Muscle of leg (tissue), 11 donors: ENCODE measurements around the gene TFF1. TPM values are rescaled to one million over a fixed set of nuclear protein-coding genes. Genes with fewer than 3 reads are reported as not detected.

Experiments
- DNase-seq: peaks from one replicate; pipeline ENCODE4 v3.0.0; 2013
- H3K27ac ChIP-seq: one replicate; pipeline ENCODE4 v1.5.1; 2013; ENCODE audit warnings: mild to moderate bottlenecking, low read length, control low read depth
- H3K27me3 ChIP-seq: one replicate; pipeline ENCODE4 v1.6.1; 2013; ENCODE audit warnings: low read length; ENCODE audit not compliant: control insufficient read depth, insufficient read depth
- H3K36me3 ChIP-seq: one replicate; pipeline ENCODE4 v1.6.1; 2013; ENCODE audit warnings: low read length; ENCODE audit not compliant: control insufficient read depth, insufficient read depth
- H3K4me1 ChIP-seq: one replicate; pipeline ENCODE4 v1.6.1; 2013; ENCODE audit warnings: low read length; ENCODE audit not compliant: control insufficient read depth, insufficient read depth
- H3K4me3 ChIP-seq: one replicate; pipeline ENCODE4 v1.5.1; 2013; ENCODE audit warnings: low read length, control low read depth
- H3K9me3 ChIP-seq: replicated peaks from 2 replicates; pipeline ENCODE4 v1.6.1; 2013; ENCODE audit warnings: low read depth, low read length; ENCODE audit not compliant: control insufficient read depth
- WGBS: methylation state at CpG from one replicate; pipeline ENCODE4 v1.1.5; 2013; ENCODE audit warnings: missing lambda C conversion rate; ENCODE audit not compliant: insufficient coverage; 5-methylcytosine and 5-hydroxymethylcytosine counted together
- polyA plus RNA-seq, 8 donors: library from polyadenylated mRNA; unstranded; fragments of 120-200 nt; gene quantifications; one replicate each; pipeline versions ENCODE4 v1.2.1 to v1.2.3, GENCODE V29; 2013; ENCODE audit warnings: inconsistent platforms in 1 of 8, low replicate concordance in 1 of 8; ENCODE audit not compliant: insufficient read length in 8 of 8, insufficient read depth in 1 of 8
- total RNA-seq: library from RNA; stranded (reverse); fragments of 120-200 nt; gene quantifications from one replicate; pipeline ENCODE4 v1.2.4, GENCODE V29; 2013

Gene TFF1
- total and polyA plus RNA-seq, 9 donors, result 0.54 to 1.3 TPM; not detected in 7

DNA sequence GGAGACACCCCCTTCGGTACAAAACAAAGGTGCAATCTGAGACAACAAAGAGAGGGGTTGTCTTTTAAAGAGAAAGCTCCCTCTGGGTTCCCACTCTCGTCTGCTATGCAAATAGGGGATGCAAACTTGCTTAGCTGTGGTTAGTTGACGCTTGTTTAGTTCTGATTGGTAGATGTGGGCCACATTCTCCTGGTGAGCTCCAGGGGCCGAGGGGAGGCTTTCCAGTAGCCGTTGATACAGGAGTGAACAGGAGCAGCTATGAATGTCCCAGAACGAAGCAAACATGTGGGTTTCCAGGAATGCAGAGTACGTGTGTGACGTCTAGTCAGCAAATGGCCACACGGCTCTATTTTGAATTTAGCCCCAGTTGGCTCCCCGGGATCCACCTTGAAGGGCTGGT, 30.3 kb downstream of the TFF1 start:
- H3K36me3 ChIP-seq, result no peaks in the 10 kb centered on the region
- H3K4me1 ChIP-seq, result peaks cover 7% of the 10 kb centered on the region
- 8% methylated on average over 8 of the region's 10 CpGs for WGBS
- H3K27ac ChIP-seq, result no peak overlapping the region
- no peaks in the 10 kb centered on the region for H3K9me3 ChIP-seq
- no peak overlapping the region for H3K4me3 ChIP-seq
- DNase-seq, result no peak
- H3K27me3 ChIP-seq, result peaks cover 10% of the 10 kb centered on the region

DNA sequence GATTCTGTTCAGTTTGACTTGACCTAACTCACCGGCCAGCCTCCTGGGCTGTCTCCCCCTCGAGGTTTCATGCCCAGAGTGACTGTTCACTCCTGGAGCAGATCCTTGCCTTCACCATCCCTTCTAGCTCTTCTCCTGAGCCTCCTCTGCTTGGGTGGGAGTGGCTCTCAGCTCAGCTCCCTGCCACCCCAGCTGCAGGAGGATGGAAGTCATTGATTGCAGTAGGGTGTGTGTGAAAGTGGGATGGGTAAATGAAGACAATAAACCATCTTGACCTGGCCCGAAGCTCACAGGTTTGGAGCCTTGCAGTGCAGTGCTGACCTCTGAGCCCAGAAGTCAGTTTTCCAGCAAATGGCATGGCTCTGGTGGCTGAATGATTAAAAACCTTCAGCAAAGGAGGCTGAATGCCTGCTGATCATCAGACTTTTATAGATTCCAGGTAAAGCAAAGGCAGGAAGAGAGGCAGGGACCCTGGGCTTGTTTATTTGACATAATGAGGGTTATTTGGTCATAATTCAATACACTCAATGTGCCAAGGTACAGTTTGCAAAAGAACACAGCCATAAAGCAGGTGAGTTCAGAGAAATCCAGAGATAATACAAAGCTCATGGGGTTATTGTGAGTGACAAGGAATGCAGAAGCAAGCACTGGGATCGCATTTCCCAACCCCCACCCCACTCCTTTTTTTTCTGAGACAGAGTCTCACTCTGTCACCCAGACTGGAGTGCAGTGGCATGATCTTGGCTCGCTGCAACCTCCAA, 33.6 kb downstream of the TFF1 start:
- no peaks in the 10 kb centered on the region for H3K36me3 ChIP-seq
- H3K27me3 ChIP-seq, result peaks cover 10% of the 10 kb centered on the region
- H3K4me3 ChIP-seq, result no peak overlapping the region
- peaks cover 2% of the 10 kb centered on the region for H3K4me1 ChIP-seq
- no peak for DNase-seq
- H3K9me3 ChIP-seq, result no peaks in the 10 kb centered on the region
- WGBS, result 60% methylated on average over 3 of the region's 5 CpGs
- no peak overlapping the region for H3K27ac ChIP-seq

DNA sequence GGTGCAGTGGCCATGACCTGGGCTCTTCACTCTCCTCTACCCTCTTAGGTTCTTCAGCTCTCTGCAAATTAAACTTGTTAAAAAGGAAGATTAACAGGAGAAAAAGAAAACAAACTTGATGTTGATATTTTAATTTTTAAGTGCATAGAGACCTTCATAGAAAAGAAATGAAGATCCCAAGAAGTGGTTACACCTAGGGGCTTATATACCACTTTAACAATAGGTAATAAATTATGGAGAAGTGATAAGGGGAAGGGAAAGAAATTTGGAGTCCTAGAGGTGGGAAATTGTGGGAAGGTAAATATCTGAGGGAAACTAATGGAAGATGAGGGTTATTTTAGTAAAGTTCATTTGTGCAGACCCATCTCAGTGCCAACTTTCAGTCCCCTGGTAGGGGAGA, 34.7 kb downstream of the TFF1 start:
- peaks cover 10% of the 10 kb centered on the region for H3K27me3 ChIP-seq
- H3K4me1 ChIP-seq, result peaks cover 2% of the 10 kb centered on the region
- no peak overlapping the region for H3K27ac ChIP-seq
- no peaks in the 10 kb centered on the region for H3K9me3 ChIP-seq
- H3K36me3 ChIP-seq, result no peaks in the 10 kb centered on the region
- H3K4me3 ChIP-seq, result no peak overlapping the region
- DNase-seq, result no peak

DNA sequence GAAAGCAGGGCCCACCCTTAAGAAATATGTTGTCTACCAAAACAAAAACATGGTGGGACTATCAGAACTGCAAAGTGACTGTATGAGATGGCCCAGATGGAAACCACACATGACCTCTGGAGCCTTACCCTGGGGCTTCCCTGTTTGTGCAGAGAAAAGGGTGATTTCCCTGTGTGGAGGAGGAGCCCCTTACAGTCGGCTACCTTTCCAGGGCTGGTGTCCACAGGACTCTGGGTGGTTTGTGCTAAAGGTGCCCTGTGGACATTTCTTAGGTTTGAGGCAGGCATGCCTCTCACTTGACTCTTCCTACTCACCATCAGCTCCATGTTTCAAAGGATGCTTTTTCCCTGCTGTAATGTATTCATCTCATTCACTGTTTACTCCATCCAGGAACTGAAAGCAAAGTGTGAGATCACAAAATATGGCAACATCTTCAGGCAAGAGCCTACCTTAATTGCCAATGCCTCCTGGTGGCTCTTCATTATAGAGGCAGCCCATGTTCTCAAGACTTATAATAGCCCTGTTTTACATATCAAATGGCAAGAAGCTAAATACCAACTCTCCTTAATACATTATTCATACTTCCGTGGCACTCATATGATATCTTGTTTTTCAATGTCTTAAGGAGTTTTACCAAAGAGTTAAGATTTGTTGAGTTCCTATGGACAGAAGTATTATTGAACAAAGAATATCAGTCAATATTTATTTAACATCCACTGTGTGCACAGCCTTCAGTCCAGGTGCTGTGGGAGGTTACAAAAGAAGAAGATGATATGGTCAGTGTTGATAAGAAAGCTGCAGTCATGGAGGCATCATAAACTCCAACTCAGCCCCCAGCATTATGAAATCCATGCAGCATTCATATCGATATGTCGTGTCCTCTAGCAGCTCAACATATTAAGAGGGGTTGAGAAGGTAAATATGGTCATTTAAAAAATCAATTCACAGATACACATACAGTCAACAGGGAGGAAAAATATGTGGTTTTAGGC, 35.7 kb downstream of the TFF1 start:
- Histone ChIP-seq H3K4me1 (no peaks in the 10 kb centered on the region), H3K36me3 (no peaks in the 10 kb centered on the region), H3K27me3 (peaks cover 6% of the 10 kb centered on the region), H3K9me3 (no peaks in the 10 kb centered on the region), H3K4me3 (no peak overlapping the region), H3K27ac (no peak overlapping the region)
- DNase-seq, result no peak
- 60% methylated on average over 1 of the region's 4 CpGs for WGBS

DNA sequence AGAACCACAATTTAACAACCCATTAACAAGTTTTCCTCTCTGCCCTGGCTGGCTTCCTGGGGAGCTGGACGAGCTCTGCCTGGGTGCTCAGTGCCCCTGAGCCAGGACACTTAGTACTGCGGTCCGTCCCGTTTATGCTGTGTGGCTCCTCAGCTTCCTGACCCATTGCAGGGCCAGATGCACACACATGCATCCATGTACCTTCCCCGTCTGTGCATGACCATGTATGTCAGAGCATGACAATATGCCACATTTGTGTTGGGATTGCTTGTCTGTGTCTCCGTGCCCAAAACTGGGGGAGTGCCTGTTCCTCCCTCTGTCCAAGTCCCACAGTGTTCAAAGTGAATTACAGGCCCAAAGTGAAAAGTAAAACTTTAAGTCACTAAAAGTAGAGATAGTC, 41.4 kb downstream of the TFF1 start:
- no peaks in the 10 kb centered on the region for H3K9me3 ChIP-seq
- no peak for DNase-seq
- H3K4me3 ChIP-seq, result no peak overlapping the region
- H3K4me1 ChIP-seq, result no peaks in the 10 kb centered on the region
- H3K27me3 ChIP-seq, result peaks cover 2% of the 10 kb centered on the region
- no peak overlapping the region for H3K27ac ChIP-seq
- 83% methylated on average over 5 of the region's 6 CpGs for WGBS
- no peaks in the 10 kb centered on the region for H3K36me3 ChIP-seq

DNA sequence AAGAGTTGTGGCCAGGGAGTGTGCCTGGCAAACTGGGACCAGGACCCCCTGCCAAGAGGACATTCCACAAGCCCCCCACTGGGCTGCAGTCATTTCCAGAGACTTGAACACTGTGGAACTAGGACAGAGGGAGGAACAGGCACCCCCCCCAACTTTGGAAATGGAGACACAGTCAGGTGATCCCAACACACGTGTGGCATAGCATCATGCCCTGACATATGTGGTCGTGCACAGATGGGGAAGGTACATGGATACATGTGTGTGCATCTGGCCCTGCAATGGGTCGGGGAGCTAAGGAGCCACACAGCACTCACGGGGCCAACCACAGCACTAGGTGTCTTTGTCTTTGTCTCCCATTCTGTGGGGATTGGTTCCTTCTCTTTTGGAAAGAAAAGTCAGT, 44.5 kb downstream of the TFF1 start:
- H3K9me3 ChIP-seq, result no peaks in the 10 kb centered on the region
- DNase-seq, result no peak
- H3K27ac ChIP-seq, result no peak overlapping the region
- H3K36me3 ChIP-seq, result no peaks in the 10 kb centered on the region
- no peak overlapping the region for H3K4me3 ChIP-seq
- WGBS, result 77% methylated on average over 4 of the region's 4 CpGs
- H3K27me3 ChIP-seq, result peaks cover 3% of the 10 kb centered on the region
- H3K4me1 ChIP-seq, result peaks cover 4% of the 10 kb centered on the region

DNA sequence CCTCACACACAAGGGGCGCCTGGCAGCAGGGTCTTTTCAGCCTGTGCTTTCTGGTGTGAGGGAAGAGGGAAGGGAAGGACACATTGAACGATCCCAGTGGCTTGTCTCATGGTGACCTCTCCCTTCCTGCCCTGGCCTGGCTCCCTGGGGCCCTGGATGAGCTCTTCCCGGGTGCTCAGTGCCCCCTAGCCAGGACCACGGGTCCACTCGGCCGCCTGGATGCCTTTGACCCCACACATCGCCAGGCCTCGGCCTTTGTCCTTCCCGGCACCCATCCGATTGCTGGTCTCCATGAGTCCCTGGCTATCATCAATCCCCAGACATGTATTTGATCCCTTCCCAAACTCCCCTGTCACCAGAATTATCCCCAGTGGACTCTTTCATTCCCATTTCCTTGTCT, 45.1 kb downstream of the TFF1 start:
- no peak for DNase-seq
- no peaks in the 10 kb centered on the region for H3K9me3 ChIP-seq
- no peak overlapping the region for H3K4me3 ChIP-seq
- H3K27me3 ChIP-seq, result peaks cover 6% of the 10 kb centered on the region
- H3K4me1 ChIP-seq, result peaks cover 4% of the 10 kb centered on the region
- no peaks in the 10 kb centered on the region for H3K36me3 ChIP-seq
- H3K27ac ChIP-seq, result no peak overlapping the region
- WGBS, result 86% methylated on average over 9 of the region's 10 CpGs

DNA sequence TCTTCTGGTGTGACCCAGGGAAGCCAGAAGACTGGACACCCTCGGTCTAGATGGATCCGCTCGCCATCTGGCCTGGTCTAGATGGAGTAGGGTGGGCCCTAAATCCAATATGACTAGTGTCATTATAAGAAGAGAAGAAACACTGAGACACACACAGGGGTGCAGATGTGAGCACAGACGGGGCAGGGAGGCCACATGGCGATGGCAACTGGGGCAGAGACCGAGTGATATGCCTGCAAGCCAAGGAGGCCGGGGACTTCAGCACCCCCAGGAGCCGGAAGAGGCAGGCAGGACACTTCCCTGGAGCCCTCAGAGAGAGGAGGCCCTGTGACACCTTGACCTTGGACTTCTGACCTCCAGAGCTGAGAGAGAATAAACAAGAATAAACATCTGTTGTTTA, 45.5 kb downstream of the TFF1 start:
- no peak overlapping the region for H3K27ac ChIP-seq
- H3K4me3 ChIP-seq, result no peak overlapping the region
- H3K4me1 ChIP-seq, result peaks cover 4% of the 10 kb centered on the region
- H3K9me3 ChIP-seq, result no peaks in the 10 kb centered on the region
- DNase-seq, result no peak
- no peaks in the 10 kb centered on the region for H3K36me3 ChIP-seq
- WGBS, result 80% methylated on average over 6 of the region's 8 CpGs
- H3K27me3 ChIP-seq, result peaks cover 6% of the 10 kb centered on the region

DNA sequence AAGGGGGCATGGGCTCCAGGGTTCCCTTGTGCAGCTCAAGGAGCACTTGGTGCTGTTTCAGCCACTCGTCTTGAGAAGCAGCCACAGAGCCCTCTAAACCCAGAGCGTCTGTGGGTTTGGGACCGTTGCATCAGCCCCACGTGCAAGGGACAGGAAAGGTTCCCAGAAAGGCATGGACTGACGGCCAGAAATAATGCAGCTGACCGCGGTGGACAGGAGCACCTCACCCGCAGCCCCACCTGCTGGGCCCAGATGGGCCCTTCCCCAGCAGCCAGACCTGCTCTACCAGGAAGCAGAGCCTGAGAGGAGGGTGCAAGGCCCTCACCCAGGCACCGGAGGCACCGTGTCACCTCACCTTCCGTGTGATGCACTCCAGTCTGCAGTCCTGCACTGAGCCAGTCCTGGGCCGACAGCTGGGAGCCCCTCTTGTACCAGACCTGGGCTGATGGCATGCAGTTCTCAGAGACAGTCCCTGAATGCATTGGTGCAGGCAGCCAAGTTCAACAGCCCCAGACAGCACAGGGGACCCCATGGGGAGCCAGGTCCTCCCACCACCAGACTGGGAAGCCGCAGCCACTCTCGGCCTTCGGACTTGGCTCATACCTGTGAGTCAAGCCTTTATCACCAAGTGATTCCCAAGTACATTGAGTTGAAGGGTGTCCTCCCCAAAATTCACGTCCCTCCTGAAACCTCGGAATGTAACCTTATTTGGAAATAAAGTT, 46.3 kb downstream of the TFF1 start:
- Histone ChIP-seq H3K4me1 (peaks cover 10% of the 10 kb centered on the region), H3K27ac (no peak overlapping the region), H3K36me3 (no peaks in the 10 kb centered on the region), H3K9me3 (no peaks in the 10 kb centered on the region), H3K4me3 (no peak overlapping the region), H3K27me3 (peaks cover 6% of the 10 kb centered on the region)
- 57% methylated on average over 12 of the region's 17 CpGs for WGBS
- DNase-seq, result no peak

DNA sequence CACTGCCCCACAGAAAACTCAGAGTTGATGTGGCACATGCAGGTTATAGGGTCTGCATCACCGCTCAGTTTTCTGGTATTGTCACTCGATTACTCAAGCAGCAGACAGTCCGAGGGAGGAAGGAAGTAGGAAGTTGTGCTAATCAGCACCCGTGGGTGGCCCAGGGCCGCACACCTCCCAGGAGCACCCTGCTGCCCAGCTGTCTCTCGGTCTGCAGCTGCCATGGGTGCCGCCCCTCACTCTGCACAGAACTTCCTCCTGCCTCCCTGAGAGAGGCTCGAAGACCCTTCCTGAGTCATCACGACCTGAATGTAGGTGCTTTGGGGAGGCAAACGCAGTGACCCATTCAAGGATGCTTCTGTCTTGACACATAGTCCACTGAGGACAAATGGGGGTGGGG, 47.0 kb downstream of the TFF1 start:
- H3K4me3 ChIP-seq, result no peak overlapping the region
- no peak for DNase-seq
- H3K9me3 ChIP-seq, result no peaks in the 10 kb centered on the region
- H3K27ac ChIP-seq, result no peak overlapping the region
- peaks cover 10% of the 10 kb centered on the region for H3K4me1 ChIP-seq
- no peaks in the 10 kb centered on the region for H3K36me3 ChIP-seq
- WGBS, result 73% methylated on average over 6 of the region's 10 CpGs
- H3K27me3 ChIP-seq, result peaks cover 6% of the 10 kb centered on the region
